AG04450 (cell line): ENCODE measurements around the gene KCNH2. TPM values are rescaled to one million over a fixed set of nuclear protein-coding genes. Genes with fewer than 3 reads are reported as not detected.
A peak's percentile ranks its signal among the peaks of the same experiment; 100 is the strongest.

Experiments used
- CTCF ChIA-PET: fragments of 300-600, 350-600 bp; formaldehyde crosslinking; extraction: SDS; loops from one replicate; lab custom pipeline; 2022; ENCODE audit warnings: antibody characterized with exemption, inconsistent platforms; lab: Charles Lee
- POLR2A ChIA-PET: fragments of 350-600 bp; formaldehyde crosslinking; extraction: SDS; loops from one replicate; lab custom pipeline; 2021; ENCODE audit warnings: antibody characterized with exemption, inconsistent platforms; lab: Yijun Ruan, JAX
- DNase-seq: peaks from one replicate; pipeline ENCODE4 v3.0.0-alpha.2; 2011; ENCODE audit warnings: low read depth, low spot score
- H3K27ac ChIP-seq: one replicate; pipeline ENCODE4 v1.5.1; 2012; ENCODE audit warnings: low read depth, low read length, control low read depth
- H3K27me3 ChIP-seq: one replicate; pipeline ENCODE4 v1.6.0; 2012; ENCODE audit warnings: low read length; ENCODE audit not compliant: control insufficient read depth, insufficient read depth
- H3K4me3 ChIP-seq: 2 replicates; pipeline ENCODE4 v1.5.1; 2011; ENCODE audit warnings: mild to moderate bottlenecking, low read depth, low read length, control low read depth
- H3K9me3 ChIP-seq: 2 replicates; pipeline ENCODE4 v1.5.1; 2012; ENCODE audit warnings: low read length; ENCODE audit not compliant: control insufficient read depth, insufficient read depth
- CTCF ChIP-seq: IDR thresholded peaks from 2 replicates; pipeline ENCODE4 v1.5.1; 2011; ENCODE audit warnings: low read depth, low read length, control low read depth, inconsistent platforms
- polyA plus RNA-seq: library from polyadenylated mRNA; depleted of rRNA; stranded (reverse); fragments of >200 nt; gene quantifications from 2 replicates; pipeline ENCODE4 v1.2.3, GENCODE V29; 2011

Gene KCNH2
- polyA plus RNA-seq, 1 experiment, result 1.3 TPM

- POLR2A ChIA-PET, result interaction anchor here (1.2 kb wide), 1 partner anchor 10 kb away, joined by 4 read pairs; no protein-coding TSS in a partner anchor
- no peaks in the 10 kb centered on the region for H3K9me3 ChIP-seq
- H3K27ac ChIP-seq, result no peak overlapping the region
- no peak for TF ChIP-seq CTCF
- H3K4me3 ChIP-seq, result no peak overlapping the region
- H3K27me3 ChIP-seq, result peaks cover 56% of the 10 kb centered on the region
- CTCF ChIA-PET, result interaction anchor here (1.0 to 2.5 kb wide), 5 partner anchors 9 to 131 kb away, joined by 3 to 8 read pairs (median 5); no protein-coding TSS in a partner anchor
- no peak for DNase-seq
Measured at GRCh38 chr7:150979713-150980390, 1.7 kb upstream of the KCNH2 start.

- POLR2A ChIA-PET, result no interaction called here
- Histone ChIP-seq H3K27me3 (peaks cover 74% of the 10 kb centered on the region), H3K27ac (no peak overlapping the region), H3K9me3 (peaks cover 7% of the 10 kb centered on the region; the same call in 1 of the 2 replicates), H3K4me3 (peak overlapping the region; percentile 20; the same call in 1 of the 2 replicates)
- TF ChIP-seq CTCF, result no peak
- CTCF ChIA-PET, result interaction anchor here (0.6 to 0.7 kb wide), 2 partner anchors 14 to 41 kb away, joined by 3 read pairs; no protein-coding TSS in a partner anchor
- no peak for DNase-seq
Measured at GRCh38 chr7:150977382-150978125, 567 bp downstream of the KCNH2 start.

- peaks cover 75% of the 10 kb centered on the region for H3K27me3 ChIP-seq
- ChIA-PET CTCF (interaction anchor here (0.6 to 1.4 kb wide), 2 partner anchors 8 to 42 kb away, joined by 3 to 13 read pairs; no protein-coding TSS in a partner anchor), POLR2A (no interaction called here)
- H3K4me3 ChIP-seq, result peak overlapping the region; percentile 20; the same call in 1 of the 2 replicates
- no peak overlapping the region for H3K27ac ChIP-seq
- H3K9me3 ChIP-seq, result peaks cover 7% of the 10 kb centered on the region; the same call in 1 of the 2 replicates
- DNase-seq, result no peak
- TF ChIP-seq CTCF, result no peak
Measured at GRCh38 chr7:150976529-150977381, 1.4 kb downstream of the KCNH2 start.

- no peak for DNase-seq
- no peak overlapping the region for H3K4me3 ChIP-seq
- peaks cover 82% of the 10 kb centered on the region for H3K27me3 ChIP-seq
- ChIA-PET CTCF (interaction anchor here (1.2 to 1.4 kb wide), 3 partner anchors 9 to 16 kb away, joined by 3 to 13 read pairs (median 7); no protein-coding TSS in a partner anchor), POLR2A (no interaction called here)
- H3K9me3 ChIP-seq, result peaks cover 7% of the 10 kb centered on the region; the same call in 1 of the 2 replicates
- H3K27ac ChIP-seq, result no peak overlapping the region
- TF ChIP-seq CTCF, result no peak
Measured at GRCh38 chr7:150975536-150976319, 2.4 kb downstream of the KCNH2 start.
